Thyroid gland (tissue), 4 donors: ENCODE measurements around the gene KCNIP3. TPM values are rescaled to one million over a fixed set of nuclear protein-coding genes. Genes with fewer than 3 reads are reported as not detected.
A peak's percentile ranks its signal among the peaks of the same experiment; 100 is the strongest.

ENCODE experiments used
- DNase-seq, 2 donors: peaks; one replicate each; pipeline ENCODE4 v3.0.0-alpha.2; 2019
- H3K27ac ChIP-seq, 3 donors: fragments of 200-600 bp; sonication (generic); 1 replicate in 2 of 3; 2 replicates in 1 of 3; pipeline ENCODE4 v1.5.1; 2016 to 2019; ENCODE audit warnings: mild to moderate bottlenecking in 1 of 3, moderate library complexity in 1 of 3
- H3K27me3 ChIP-seq: fragments of 200-600 bp; sonication (generic); one replicate; pipeline ENCODE4 v1.5.1; 2019
- H3K36me3 ChIP-seq, 2 donors: fragments of 200-600 bp; sonication (generic); one replicate each; pipeline ENCODE4 v1.5.1; 2016 to 2019
- H3K4me1 ChIP-seq, 2 donors: fragments of 200-600 bp; sonication (generic); one replicate each; pipeline ENCODE4 v1.5.1; 2017 to 2019
- H3K4me3 ChIP-seq, 3 donors: fragments of 200-600 bp; sonication (generic); replicated peaks in 1 of 3; 1 replicate in 2 of 3; 2 replicates in 1 of 3; pipeline ENCODE4 v1.5.1; 2016; ENCODE audit warnings: mild to moderate bottlenecking in 1 of 3
- H3K9me3 ChIP-seq: fragments of 200-600 bp; sonication (generic); one replicate; pipeline ENCODE4 v1.5.1; 2017
- POLR2A ChIP-seq, 2 donors: fragments of 450-650 bp; IDR thresholded peaks; one replicate each; pipeline ENCODE4 v1.6.1; 2017; ENCODE audit warnings: antibody characterized with exemption in 2 of 2, mild to moderate bottlenecking in 2 of 2, moderate library complexity in 1 of 2
- whole genome bisulfite sequencing, 2 donors: methylation state at CpG; one replicate each; pipeline ENCODE4 v1.1.5; 2017; 5-methylcytosine and 5-hydroxymethylcytosine counted together
- intact Hi-C: fragments of 100-400 bp; cut with DNase I; formaldehyde crosslinking; loops from one replicate; pipeline ENCODE4 v1.15.1; 2023
- total RNA-seq, 4 donors: library from RNA; depleted of rRNA; stranded (reverse); fragments of >200 nt; gene quantifications; one replicate each; pipeline ENCODE4 v1.2.3, GENCODE V29; 2016
- TF ChIP-seq, protein P1 (sequence below), 6 experiments: fragments of 200-600 bp in 3 of 6; fragments of 450-650 bp in 3 of 6; sonication (generic) in 3 of 6; IDR thresholded peaks; one replicate each; pipeline ENCODE4 v1.5.1; 2016 to 2019; ENCODE audit warnings: antibody characterized with exemption in 6 of 6, mild to moderate bottlenecking in 2 of 6, inconsistent platforms in 1 of 6, moderate library complexity in 1 of 6

The KCNIP3 gene
- total RNA-seq, 4 donors from 2014 or later, result 37.1 to 66.5 (median 51.1) TPM

DNA sequence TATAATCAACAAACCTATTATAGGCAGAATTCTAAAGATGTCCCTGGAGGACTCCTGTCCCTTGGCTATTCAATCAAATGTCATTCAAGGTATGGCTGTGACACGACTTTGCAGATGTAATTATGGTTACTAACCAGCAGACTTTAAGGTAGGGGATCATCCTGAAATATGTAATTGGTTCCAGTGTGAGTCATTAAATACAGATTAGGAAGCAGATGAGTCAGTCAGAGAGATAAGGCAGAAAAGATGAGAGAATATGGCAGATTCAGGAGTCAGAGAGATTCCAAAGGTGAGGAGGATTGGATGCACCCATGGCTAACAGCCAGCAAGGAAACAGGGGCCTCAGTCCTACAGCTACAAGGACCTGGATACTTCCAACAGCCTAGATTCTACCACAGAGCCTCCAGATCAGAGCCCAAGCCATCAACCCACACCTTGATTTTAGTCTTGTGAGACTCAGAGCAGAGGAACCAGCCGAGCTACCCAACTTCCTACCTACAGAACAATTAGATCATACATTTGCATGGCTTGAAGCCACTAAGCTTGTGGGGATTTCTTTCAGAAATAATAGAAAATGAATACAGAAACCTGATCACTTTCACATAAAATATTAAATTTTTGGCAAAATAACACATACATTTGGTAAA, 34.1 kb upstream of the KCNIP3 start:
- Histone ChIP-seq H3K9me3 (no peaks in the 10 kb centered on the region), H3K4me1 (no peaks in the 10 kb centered on the region), H3K4me3 (no peak overlapping the region), H3K27ac (no peak overlapping the region), H3K27me3 (no peaks in the 10 kb centered on the region), H3K36me3 (no peaks in the 10 kb centered on the region)
- 78 to 84% methylated on average over 2 of the region's 2 CpGs for WGBS, 2 donors
- TF ChIP-seq POLR2A (IDR thresholded peaks at IDR 0.05), result no peak
- TF ChIP-seq, protein P1, sequence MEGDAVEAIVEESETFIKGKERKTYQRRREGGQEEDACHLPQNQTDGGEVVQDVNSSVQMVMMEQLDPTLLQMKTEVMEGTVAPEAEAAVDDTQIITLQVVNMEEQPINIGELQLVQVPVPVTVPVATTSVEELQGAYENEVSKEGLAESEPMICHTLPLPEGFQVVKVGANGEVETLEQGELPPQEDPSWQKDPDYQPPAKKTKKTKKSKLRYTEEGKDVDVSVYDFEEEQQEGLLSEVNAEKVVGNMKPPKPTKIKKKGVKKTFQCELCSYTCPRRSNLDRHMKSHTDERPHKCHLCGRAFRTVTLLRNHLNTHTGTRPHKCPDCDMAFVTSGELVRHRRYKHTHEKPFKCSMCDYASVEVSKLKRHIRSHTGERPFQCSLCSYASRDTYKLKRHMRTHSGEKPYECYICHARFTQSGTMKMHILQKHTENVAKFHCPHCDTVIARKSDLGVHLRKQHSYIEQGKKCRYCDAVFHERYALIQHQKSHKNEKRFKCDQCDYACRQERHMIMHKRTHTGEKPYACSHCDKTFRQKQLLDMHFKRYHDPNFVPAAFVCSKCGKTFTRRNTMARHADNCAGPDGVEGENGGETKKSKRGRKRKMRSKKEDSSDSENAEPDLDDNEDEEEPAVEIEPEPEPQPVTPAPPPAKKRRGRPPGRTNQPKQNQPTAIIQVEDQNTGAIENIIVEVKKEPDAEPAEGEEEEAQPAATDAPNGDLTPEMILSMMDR (IDR thresholded peaks at IDR 0.05), result no peak
- intact Hi-C loops, result no loop called here
- DNase-seq, result no peak

- no peak overlapping the region for H3K27ac ChIP-seq
- intact Hi-C loops, result no loop called here
- no peaks in the 10 kb centered on the region for H3K4me1 ChIP-seq
- H3K4me3 ChIP-seq, result no peak overlapping the region
- WGBS, 2 donors, result 43 to 46% methylated on average over 6 of the region's 6 CpGs
- H3K9me3 ChIP-seq, result no peaks in the 10 kb centered on the region
- TF ChIP-seq, protein P1 (IDR thresholded peaks at IDR 0.05), result no peak
- TF ChIP-seq POLR2A (IDR thresholded peaks at IDR 0.05), result no peak
- DNase-seq, result peak in 1 of 2 donors; percentile 23
- H3K36me3 ChIP-seq, result no peaks in the 10 kb centered on the region
- no peaks in the 10 kb centered on the region for H3K27me3 ChIP-seq
These were observed 32.5 kb upstream of the KCNIP3 start for GRCh38 chr2:95264624-95265023.

DNA sequence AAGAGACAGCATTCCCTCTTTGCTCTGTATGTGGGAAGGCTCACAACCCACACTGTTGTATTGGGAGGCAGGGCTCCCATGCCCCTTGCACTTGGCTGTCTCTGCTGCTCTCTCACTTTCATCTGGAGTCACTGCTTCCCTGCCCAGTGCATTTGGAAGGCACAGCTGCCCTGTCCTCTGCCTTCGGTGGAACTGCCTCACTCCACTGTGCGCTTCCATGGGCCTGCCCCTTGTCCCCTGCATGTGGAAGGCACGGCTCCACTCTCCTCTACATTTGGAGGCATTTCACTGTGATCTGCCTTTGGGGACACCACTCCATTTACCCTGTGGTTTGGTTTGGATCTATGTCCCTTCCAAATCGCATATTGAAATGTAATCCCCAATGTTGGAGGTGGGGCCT, 32.0 kb upstream of the KCNIP3 start:
- Histone ChIP-seq H3K27me3 (no peaks in the 10 kb centered on the region), H3K36me3 (no peaks in the 10 kb centered on the region), H3K9me3 (no peaks in the 10 kb centered on the region), H3K4me1 (no peaks in the 10 kb centered on the region), H3K27ac (no peak overlapping the region), H3K4me3 (no peak overlapping the region)
- 82 to 86% methylated on average over 4 of the region's 4 CpGs for WGBS, 2 donors
- TF ChIP-seq, protein P1 (IDR thresholded peaks at IDR 0.05), result no peak
- no peak for TF ChIP-seq POLR2A (IDR thresholded peaks at IDR 0.05)
- intact Hi-C loops, result no loop called here
- DNase-seq, result no peak

- WGBS, 2 donors, result 83 to 85% methylated on average over 8 to 10 of the region's 10 CpGs
- intact Hi-C loops, result no loop called here
- H3K36me3 ChIP-seq, result no peaks in the 10 kb centered on the region
These were observed 30.2 kb upstream of the KCNIP3 start for GRCh38 chr2:95266781-95267430.

More at GRCh38 chr2:95266781-95267430, 30.2 kb upstream of the KCNIP3 start:
- Histone ChIP-seq H3K4me3 (no peak overlapping the region), H3K9me3 (no peaks in the 10 kb centered on the region), H3K4me1 (no peaks in the 10 kb centered on the region), H3K27me3 (no peaks in the 10 kb centered on the region), H3K27ac (no peak overlapping the region)
- DNase-seq, result no peak
- no peak for TF ChIP-seq POLR2A (IDR thresholded peaks at IDR 0.05)
- TF ChIP-seq, protein P1 (IDR thresholded peaks at IDR 0.05), result no peak
